ENCODE data around the gene CD180. TPM values are rescaled to one million over a fixed set of nuclear protein-coding genes. Genes with fewer than 3 reads are reported as not detected.

The CD180 gene
- total and polyA plus RNA-seq, 4 donors: 0.59 to 2.6 (median 2.2) TPM

DNA sequence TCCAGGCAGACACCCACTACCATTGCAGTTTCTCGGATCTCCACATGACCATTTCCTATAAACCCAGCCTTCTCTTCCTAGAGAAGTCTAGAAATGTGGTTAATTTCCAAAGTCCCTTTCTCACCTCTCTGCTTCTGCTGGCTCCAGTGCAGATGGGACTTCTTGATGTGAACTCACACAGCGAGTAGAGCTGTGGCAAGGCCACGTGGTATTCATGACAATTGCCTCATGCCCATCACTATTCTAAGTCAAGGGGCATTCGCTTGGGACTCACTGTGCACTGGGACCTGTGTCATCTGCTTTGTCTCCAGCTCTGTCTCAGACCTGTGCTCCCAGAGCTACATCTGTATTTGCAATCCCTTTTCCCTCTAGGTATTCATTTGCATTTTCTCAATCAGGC lies 6.2 kb downstream of the CD180 start:
- no peak for ATAC-seq (ENCODE audit: insufficient read depth, low FRiP score)
- Histone ChIP-seq H3K36me3 (ENCODE audit: control insufficient read depth in 4 of 4, insufficient read depth in 4 of 4, low read length in 4 of 4) (no peaks in the 10 kb centered on the region), H3K4me1 (ENCODE audit: control insufficient read depth in 5 of 5, insufficient read depth in 5 of 5, low read length in 5 of 5) (peaks cover 0 to 42% (median 5%) of the 10 kb centered on the region in 5 donors), H3K4me3 (no peak overlapping the region), H3K27ac (ENCODE audit: low read depth in 1 of 2, low read length in 1 of 2) (no peak overlapping the region), H3K27me3 (ENCODE audit: control insufficient read depth in 3 of 3, insufficient read depth in 3 of 3, low read length in 2 of 3) (no peaks in the 10 kb centered on the region), H3K9me3 (ENCODE audit: control insufficient read depth in 4 of 4, insufficient read depth in 3 of 4, low read length in 3 of 4) (no peaks in the 10 kb centered on the region), H3K9ac (ENCODE audit: insufficient read depth in 1 of 2, low read length in 2 of 2) (no peak overlapping the region)
- WGBS, 2 donors: 86 to 93% methylated on average over 4 of the region's 4 CpGs
- no peak for DNase-seq
- TF ChIP-seq CTCF (IDR thresholded peaks at IDR 0.05; ENCODE audit: control extremely low read depth, extremely low read depth): no peak

- DNase-seq (no peak), ATAC-seq (ENCODE audit: insufficient read depth, low FRiP score) (no peak)
- no peaks in the 10 kb centered on the region for H3K36me3 ChIP-seq (ENCODE audit: control insufficient read depth in 4 of 4, insufficient read depth in 4 of 4, low read length in 4 of 4)
- WGBS, 2 donors: 92 to 100% methylated on average over 1 of the region's 1 CpG
- peaks cover 0 to 42% (median 5%) of the 10 kb centered on the region in 5 donors for H3K4me1 ChIP-seq (ENCODE audit: control insufficient read depth in 5 of 5, insufficient read depth in 5 of 5, low read length in 5 of 5)
- no peak overlapping the region for H3K27ac ChIP-seq (ENCODE audit: low read depth in 1 of 2, low read length in 1 of 2)
- no peak for TF ChIP-seq CTCF (IDR thresholded peaks at IDR 0.05; ENCODE audit: control extremely low read depth, extremely low read depth)
- H3K4me3 ChIP-seq: no peak overlapping the region
- no peak overlapping the region for H3K9ac ChIP-seq (ENCODE audit: insufficient read depth in 1 of 2, low read length in 2 of 2)
- no peaks in the 10 kb centered on the region for H3K9me3 ChIP-seq (ENCODE audit: control insufficient read depth in 4 of 4, insufficient read depth in 3 of 4, low read length in 3 of 4)
- H3K27me3 ChIP-seq (ENCODE audit: control insufficient read depth in 3 of 3, insufficient read depth in 3 of 3, low read length in 2 of 3): no peaks in the 10 kb centered on the region
Observed at GRCh38 chr5:67189931-67190330, 6.7 kb downstream of the CD180 start.

DNA sequence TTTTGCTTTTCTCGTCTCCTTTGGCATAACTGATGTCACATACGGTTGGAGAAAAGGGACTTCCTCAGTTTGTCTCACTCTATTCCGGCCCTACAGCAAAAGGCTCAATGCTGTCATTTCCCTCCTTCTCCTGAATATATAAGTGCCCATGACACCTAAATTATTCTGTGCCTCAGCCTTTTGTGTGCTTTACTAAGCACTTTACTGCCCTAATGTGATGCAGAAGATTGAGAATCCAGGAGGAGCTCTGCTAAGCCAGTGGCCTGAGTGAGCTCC lies 7.6 kb downstream of the CD180 start:
- no peak overlapping the region for H3K4me3 ChIP-seq
- H3K27me3 ChIP-seq (ENCODE audit: control insufficient read depth in 3 of 3, insufficient read depth in 3 of 3, low read length in 2 of 3): no peaks in the 10 kb centered on the region
- DNase-seq (no peak), ATAC-seq (ENCODE audit: insufficient read depth, low FRiP score) (no peak)
- H3K9ac ChIP-seq (ENCODE audit: insufficient read depth in 1 of 2, low read length in 2 of 2): no peak overlapping the region
- WGBS, 2 donors: 79 to 80% methylated on average over 3 of the region's 3 CpGs
- TF ChIP-seq CTCF (IDR thresholded peaks at IDR 0.05; ENCODE audit: control extremely low read depth, extremely low read depth): no peak
- peaks cover 0 to 42% (median 5%) of the 10 kb centered on the region in 5 donors for H3K4me1 ChIP-seq (ENCODE audit: control insufficient read depth in 5 of 5, insufficient read depth in 5 of 5, low read length in 5 of 5)
- peak overlapping the region in 1 of 2 donors; percentile 53 for H3K27ac ChIP-seq (ENCODE audit: low read depth in 1 of 2, low read length in 1 of 2)
- no peaks in the 10 kb centered on the region for H3K9me3 ChIP-seq (ENCODE audit: control insufficient read depth in 4 of 4, insufficient read depth in 3 of 4, low read length in 3 of 4)
- H3K36me3 ChIP-seq (ENCODE audit: control insufficient read depth in 4 of 4, insufficient read depth in 4 of 4, low read length in 4 of 4): no peaks in the 10 kb centered on the region

Data from lung (tissue), 12 donors.